ENCODE results near the gene SSC5D. TPM values are rescaled to one million over a fixed set of nuclear protein-coding genes. Genes with fewer than 3 reads are reported as not detected.

The SSC5D gene
- total and polyA plus RNA-seq, 10 of the 15 experiments (the other 5 are each of a cell fraction or from before 2014, with no cell fraction given), result 0.03 to 0.13 (median 0.05) TPM; not detected in 4

DNA sequence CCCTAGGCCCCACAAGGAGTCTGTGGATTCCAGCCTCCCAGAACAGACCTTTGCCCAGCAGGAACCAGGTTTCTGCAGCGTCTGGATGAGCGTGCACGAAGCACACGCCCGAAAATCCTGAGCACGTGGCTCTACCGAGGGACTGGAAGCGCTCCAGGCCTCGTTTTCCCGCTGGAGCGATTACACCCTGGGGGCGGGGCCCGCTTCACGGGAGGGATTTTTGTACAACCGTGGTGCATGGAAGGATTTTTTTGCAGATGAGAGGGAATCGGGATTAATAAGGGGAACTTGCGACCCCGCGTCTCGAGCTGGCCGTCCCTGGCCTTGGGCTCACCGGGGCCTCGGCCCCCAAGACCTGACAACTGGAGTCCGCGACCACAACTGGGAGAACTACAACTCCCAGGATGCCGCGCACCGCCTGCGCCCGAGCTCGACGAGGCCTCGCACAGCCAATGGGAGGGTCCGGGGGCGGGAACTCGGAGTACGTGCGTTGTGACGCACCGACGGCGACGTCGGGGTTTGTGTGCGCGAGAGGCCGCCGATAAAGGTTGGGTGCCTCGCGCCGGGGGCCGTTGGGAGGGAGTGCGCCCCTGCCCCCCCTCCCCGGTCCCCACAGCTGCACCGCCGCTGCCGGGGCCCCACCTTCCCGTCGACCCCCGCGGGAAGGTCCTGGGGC is 12.0 kb upstream of the SSC5D start, which contains the start of gene ZNF628 (continued):
- TF ChIP-seq, protein P1, sequence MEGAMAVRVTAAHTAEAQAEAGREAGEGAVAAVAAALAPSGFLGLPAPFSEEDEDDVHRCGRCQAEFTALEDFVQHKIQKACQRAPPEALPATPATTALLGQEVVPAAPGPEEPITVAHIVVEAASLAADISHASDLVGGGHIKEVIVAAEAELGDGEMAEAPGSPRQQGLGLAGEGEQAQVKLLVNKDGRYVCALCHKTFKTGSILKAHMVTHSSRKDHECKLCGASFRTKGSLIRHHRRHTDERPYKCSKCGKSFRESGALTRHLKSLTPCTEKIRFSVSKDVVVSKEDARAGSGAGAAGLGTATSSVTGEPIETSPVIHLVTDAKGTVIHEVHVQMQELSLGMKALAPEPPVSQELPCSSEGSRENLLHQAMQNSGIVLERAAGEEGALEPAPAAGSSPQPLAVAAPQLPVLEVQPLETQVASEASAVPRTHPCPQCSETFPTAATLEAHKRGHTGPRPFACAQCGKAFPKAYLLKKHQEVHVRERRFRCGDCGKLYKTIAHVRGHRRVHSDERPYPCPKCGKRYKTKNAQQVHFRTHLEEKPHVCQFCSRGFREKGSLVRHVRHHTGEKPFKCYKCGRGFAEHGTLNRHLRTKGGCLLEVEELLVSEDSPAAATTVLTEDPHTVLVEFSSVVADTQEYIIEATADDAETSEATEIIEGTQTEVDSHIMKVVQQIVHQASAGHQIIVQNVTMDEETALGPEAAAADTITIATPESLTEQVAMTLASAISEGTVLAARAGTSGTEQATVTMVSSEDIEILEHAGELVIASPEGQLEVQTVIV (IDR thresholded peaks at IDR 0.05; ENCODE audit: borderline replicate concordance, partially characterized antibody), result no peak
- peak; percentile 41 to 52; a peak in 1 of 4 replicates for TF ChIP-seq BHLHE40 (IDR thresholded peaks at IDR 0.05; ENCODE audit: borderline replicate concordance in 1 of 2, low read depth in 2 of 2, low read length in 1 of 2)
- TF ChIP-seq, protein P2, sequence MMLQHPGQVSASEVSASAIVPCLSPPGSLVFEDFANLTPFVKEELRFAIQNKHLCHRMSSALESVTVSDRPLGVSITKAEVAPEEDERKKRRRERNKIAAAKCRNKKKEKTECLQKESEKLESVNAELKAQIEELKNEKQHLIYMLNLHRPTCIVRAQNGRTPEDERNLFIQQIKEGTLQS (IDR thresholded peaks at IDR 0.05; ENCODE audit: borderline replicate concordance, extremely low read depth, low read depth, low read length), result 0 out of 2 replicates have a peak, but pooled peaks have one; percentile 26
- TF ChIP-seq BRCA1 (IDR thresholded peaks at IDR 0.05; ENCODE audit: low read depth, low read length), result no peak
- peak; percentile 63 for TF ChIP-seq NKRF (conservative IDR thresholded peaks at IDR 0.05)
- peak; percentile 57 for TF ChIP-seq GATAD2B (conservative IDR thresholded peaks at IDR 0.05; ENCODE audit: low read depth)
- TF ChIP-seq MTA2 (IDR thresholded peaks at IDR 0.05; ENCODE audit: low read depth), result no peak
- TF ChIP-seq NR2C1 (IDR thresholded peaks at IDR 0.05), result no peak; the same call in none of the 2 replicates
- no peak for TF ChIP-seq SREBF2 (IDR thresholded peaks at IDR 0.05; ENCODE audit: low read length)
- no peak for TF ChIP-seq CHD4 (IDR thresholded peaks at IDR 0.05)
- TF ChIP-seq MTA3 (IDR thresholded peaks at IDR 0.05; ENCODE audit: borderline replicate concordance, low read length), result no peak
- TF ChIP-seq CUX1 (IDR thresholded peaks at IDR 0.05; ENCODE audit: insufficient replicate concordance, low read depth, low read length), result no peak
- TF ChIP-seq CREB1 (IDR thresholded peaks at IDR 0.05; ENCODE audit: low read depth), result peak; percentile 98
- TF ChIP-seq SMC3 (IDR thresholded peaks at IDR 0.05; ENCODE audit: borderline replicate concordance, low read length), result no peak
- TF ChIP-seq, protein P3, sequence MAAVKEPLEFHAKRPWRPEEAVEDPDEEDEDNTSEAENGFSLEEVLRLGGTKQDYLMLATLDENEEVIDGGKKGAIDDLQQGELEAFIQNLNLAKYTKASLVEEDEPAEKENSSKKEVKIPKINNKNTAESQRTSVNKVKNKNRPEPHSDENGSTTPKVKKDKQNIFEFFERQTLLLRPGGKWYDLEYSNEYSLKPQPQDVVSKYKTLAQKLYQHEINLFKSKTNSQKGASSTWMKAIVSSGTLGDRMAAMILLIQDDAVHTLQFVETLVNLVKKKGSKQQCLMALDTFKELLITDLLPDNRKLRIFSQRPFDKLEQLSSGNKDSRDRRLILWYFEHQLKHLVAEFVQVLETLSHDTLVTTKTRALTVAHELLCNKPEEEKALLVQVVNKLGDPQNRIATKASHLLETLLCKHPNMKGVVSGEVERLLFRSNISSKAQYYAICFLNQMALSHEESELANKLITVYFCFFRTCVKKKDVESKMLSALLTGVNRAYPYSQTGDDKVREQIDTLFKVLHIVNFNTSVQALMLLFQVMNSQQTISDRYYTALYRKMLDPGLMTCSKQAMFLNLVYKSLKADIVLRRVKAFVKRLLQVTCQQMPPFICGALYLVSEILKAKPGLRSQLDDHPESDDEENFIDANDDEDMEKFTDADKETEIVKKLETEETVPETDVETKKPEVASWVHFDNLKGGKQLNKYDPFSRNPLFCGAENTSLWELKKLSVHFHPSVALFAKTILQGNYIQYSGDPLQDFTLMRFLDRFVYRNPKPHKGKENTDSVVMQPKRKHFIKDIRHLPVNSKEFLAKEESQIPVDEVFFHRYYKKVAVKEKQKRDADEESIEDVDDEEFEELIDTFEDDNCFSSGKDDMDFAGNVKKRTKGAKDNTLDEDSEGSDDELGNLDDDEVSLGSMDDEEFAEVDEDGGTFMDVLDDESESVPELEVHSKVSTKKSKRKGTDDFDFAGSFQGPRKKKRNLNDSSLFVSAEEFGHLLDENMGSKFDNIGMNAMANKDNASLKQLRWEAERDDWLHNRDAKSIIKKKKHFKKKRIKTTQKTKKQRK (IDR thresholded peaks at IDR 0.05; ENCODE audit: low read depth, low read length), result no peak

Data from GM12878 (cell line).